Loucy (cell line): Measurements from ENCODE around the gene SCAF8.

ENCODE experiments used
- CTCF ChIP-seq: fragments of 200-600 bp; sonication (generic); conservative IDR thresholded peaks from 2 replicates; pipeline ENCODE4 v1.5.1; 2014; ENCODE audit warnings: mild to moderate bottlenecking, antibody characterized with exemption, low read length
- EZH2phosphoT487 ChIP-seq: fragments of 200-600 bp; IDR thresholded peaks from 2 replicates; pipeline ENCODE4 v1.6.1; 2018; ENCODE audit warnings: antibody characterized with exemption, mild to moderate bottlenecking, moderate library complexity, borderline replicate concordance

GRCh38 chr6:154696661-154697060 is 36.6 kb upstream of the SCAF8 start:
- TF ChIP-seq CTCF (no peak), EZH2phosphoT487 (no peak)
